Cerebellar cortex (tissue), 1 donor: ENCODE measurements around the gene TP53I3.
A peak's percentile ranks its signal among the peaks of the same experiment; 100 is the strongest.
"Not testable (repeated sequence)": the region's sequence is repeated elsewhere in the genome, so short reads cannot be mapped to it uniquely, and the experiment has no call there.

Experiments
- DNase-seq: peaks from one replicate; pipeline ENCODE4 v3.0.0-alpha.2; 2015; ENCODE audit warnings: low spot score

The TP53I3 gene

DNA sequence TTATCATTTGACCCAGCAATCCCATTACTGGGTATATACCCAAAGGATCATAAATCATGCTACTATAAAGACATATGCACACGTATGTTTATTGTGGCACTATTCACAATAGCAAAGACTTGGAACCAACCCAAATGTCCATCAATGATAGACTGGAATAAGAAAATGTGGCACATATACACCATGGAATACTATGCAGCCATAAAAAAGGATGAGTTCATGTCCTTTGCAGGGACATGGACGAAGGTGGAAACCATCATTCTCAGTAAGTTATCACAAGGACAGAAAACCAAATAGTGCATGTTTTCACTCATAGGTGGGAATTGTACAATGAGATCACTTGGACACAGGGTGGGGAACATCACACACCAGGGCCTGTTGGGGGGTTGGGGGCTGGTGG is 16.1 kb upstream of the TP53I3 start:
- not testable (repeated sequence) for DNase-seq

DNA sequence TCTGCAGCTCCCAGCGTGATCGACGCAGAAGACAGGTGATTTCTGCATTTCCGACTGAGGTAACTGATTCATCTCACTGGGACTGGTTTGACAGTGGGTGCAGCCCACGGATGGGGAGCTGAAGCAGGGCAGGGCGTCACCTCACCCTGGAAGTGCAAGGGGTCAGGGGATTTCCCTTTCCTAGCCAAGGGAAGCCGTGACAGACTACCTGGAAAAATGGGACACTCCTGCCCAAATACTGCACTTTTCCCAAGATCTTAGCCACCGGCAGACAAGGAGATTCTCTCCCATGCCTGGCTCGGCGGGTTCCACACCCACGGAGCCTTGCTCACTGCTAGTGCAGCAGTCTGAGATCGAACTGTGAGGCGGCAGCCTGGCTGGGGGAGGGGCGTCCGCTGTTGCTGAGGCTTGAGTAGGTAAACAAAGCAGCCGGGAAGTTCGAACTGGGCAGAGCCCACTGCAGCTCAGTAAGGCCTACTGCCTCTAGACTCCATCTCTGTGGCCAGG is 10.6 kb upstream of the TP53I3 start:
- not testable (repeated sequence) for DNase-seq

- DNase-seq: not testable (repeated sequence)
Measured at GRCh38 chr2:24093270-24093669, 8.6 kb upstream of the TP53I3 start.

- DNase-seq: no peak
Measured at GRCh38 chr2:24088821-24089359, 4.3 kb upstream of the TP53I3 start.

- DNase-seq: no peak
Measured at GRCh38 chr2:24087032-24087431, 2.4 kb upstream of the TP53I3 start.

DNA sequence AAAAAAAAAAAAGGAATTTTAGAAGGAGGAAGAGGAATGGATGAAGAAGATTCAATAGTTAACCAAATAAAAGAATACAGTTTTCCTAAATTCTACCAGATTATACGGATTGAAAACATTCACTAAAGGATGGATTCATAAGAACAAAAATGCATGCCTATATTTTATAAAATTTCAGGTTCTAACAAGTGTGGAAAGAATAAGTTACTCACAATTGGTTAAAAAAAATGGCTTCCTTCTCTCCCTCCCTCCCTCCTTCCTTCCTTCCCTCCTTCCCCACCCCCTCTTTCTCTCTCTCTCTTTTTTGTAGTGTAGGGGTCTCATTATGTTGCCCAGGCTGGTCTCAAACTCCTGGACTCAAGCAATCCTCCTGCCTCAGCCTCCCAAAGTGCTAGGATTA is 1.6 kb upstream of the TP53I3 start:
- DNase-seq: no peak

DNA sequence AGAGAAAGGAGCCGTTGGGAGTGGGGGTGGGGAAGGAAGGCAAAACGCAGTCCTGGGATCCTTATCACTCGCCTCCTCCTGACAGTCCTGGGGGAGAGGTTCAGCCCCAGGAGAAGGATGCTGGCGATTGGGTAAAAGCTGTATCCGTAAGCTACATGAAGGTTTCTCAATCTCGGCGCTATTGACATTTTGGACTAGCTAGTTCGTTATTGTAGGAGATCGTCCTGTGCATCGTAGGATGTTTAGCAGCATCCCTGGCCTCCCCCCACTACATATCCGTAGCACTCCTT is 511 bp upstream of the TP53I3 start:
- no peak for DNase-seq

GRCh38 chr2:24083567-24084385 is 858 bp downstream of the TP53I3 start:
- DNase-seq: peak; percentile 74

DNA sequence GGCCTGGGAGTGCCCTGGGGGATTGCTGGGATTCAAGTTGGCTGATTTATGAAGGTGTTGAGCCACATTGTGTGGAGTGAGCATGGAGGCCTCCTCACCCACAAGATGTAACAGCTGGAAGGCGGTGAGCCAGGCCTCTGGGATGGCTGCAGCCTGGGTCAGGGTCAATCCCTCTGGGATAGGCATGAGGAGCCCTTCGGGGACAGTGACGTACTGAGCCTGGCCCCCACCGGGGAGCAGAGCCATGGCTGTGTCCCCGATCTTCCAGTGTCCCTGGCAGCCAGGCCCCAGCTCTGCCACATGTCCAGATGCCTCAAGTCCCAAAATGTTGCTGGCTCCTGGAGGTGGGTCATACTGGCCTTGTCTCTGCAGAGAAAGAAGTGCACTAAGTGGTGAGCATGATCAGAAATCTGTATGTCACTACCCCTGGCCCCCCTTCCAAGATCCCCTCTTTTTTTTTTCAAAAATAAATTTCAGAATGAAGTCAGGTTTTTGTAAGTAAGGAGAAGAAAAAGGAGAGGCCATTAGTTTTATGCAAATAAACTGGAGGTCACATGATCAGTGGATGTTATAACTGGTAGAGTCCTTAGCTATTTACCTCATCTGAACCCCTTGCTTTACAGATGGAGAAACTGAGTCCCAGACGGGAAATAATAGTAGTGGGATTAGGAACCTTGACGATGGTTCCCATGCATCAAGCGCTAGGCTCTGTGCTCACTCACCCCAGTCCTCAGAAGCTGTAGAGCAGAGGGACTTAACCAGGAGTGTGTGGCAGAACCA is 1.7 kb downstream of the TP53I3 start:
- DNase-seq: no peak

GRCh38 chr2:24080701-24081100 is 3.9 kb downstream of the TP53I3 start:
- DNase-seq: no peak

- no peak for DNase-seq
Measured at GRCh38 chr2:24077879-24078278, 6.8 kb downstream of the TP53I3 start.

GRCh38 chr2:24077535-24077877 is 7.1 kb downstream of the TP53I3 start:
- no peak for DNase-seq

DNA sequence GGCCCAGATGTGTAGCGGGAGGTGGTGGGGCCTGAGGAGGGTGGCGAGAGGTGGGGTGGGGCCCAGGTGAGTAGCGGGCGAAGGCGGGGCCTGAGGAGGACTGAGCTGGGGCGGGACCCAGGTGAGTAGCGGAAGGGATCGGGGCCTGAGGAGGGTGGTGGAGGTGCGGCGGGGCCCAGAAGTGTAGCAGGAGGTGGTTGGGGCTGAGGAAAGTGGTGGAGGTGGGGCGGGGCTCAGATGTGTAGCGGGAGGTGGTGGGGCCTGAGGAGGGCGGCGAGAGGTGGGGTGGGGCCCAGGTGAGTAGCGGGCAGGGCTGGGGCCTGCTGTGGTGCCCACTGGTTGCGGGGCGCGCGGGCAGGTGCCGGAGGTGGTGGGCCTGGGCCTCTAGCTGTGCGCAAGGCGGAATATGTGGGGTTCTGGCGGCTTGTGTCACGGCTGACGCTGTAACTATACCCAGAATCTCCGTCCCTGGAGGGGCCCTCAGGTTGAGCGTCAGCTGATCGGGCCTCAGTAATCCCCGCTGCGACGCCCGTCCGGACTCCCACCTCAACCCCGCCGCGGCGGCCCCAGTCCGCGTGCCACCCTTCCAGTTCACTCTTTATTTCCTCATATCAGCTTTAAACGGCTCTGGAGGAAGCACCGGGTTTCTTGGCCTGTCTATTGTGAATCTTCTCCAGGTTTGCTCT is 7.6 kb downstream of the TP53I3 start:
- peak; percentile 32 for DNase-seq

- DNase-seq: peak; percentile 100
Measured at GRCh38 chr2:24075915-24076848, 8.5 kb downstream of the TP53I3 start, which contains the start of gene SF3B6. TSS of gene SF3B6 (minus strand) at chr2:24076326. CDS start at chr2:24076229, 97 bp downstream.

DNA sequence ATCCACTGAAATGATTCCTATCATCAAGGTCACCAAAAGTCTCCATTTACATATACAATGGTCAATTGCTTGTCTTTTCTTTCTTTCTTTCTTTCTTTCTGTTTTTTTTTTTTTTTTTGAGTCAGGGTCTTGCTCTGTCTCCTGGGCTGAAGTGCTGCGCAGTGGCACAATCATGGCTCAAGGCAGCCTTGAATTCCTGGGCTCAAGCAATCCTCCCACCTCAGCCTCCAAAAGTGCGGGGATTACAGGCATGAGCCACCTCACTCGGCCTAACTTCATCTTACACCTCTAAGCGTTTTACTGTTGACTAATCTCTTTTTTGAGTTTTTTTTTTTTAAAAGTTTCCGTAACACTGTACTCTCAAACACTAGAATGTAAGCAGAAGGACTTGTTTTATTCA is 9.4 kb downstream of the TP53I3 start:
- DNase-seq: no peak

- no peak for DNase-seq
Measured at GRCh38 chr2:24073816-24074215, 10.8 kb downstream of the TP53I3 start.

DNA sequence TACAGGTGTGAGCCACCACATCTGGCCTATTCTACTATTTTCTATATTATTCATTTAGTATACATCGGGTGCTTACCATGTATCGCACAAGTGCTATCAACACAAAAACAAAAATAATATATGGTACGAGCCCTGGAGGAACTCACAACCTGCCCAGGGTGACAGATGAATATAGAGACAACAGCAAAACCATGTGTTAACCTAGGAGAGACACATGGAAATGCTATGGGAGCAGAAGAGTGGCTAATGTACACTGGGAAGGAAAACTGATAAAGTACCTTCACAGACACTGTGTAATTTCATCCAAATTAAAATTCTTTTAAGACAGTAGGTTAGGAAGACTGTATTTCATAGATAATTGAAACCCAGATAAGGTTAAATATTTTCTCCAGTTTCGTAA is 12.4 kb downstream of the TP53I3 start:
- no peak for DNase-seq

GRCh38 chr2:24065341-24065740 is 19.3 kb downstream of the TP53I3 start:
- DNase-seq: no peak

GRCh38 chr2:24058564-24059271 is 25.9 kb downstream of the TP53I3 start:
- no peak for DNase-seq

- DNase-seq: no peak
Measured at GRCh38 chr2:24055750-24056149, 28.9 kb downstream of the TP53I3 start.
